ENCODE measurements around the gene HYKK. TPM values are rescaled to one million over a fixed set of nuclear protein-coding genes. Genes with fewer than 3 reads are reported as not detected.
"Not testable (repeated sequence)": the region's sequence is repeated elsewhere in the genome, so short reads cannot be mapped to it uniquely, and the experiment has no call there.

The HYKK gene
- total RNA-seq, 1 donor from 2014 or later = 1.3 TPM

DNA sequence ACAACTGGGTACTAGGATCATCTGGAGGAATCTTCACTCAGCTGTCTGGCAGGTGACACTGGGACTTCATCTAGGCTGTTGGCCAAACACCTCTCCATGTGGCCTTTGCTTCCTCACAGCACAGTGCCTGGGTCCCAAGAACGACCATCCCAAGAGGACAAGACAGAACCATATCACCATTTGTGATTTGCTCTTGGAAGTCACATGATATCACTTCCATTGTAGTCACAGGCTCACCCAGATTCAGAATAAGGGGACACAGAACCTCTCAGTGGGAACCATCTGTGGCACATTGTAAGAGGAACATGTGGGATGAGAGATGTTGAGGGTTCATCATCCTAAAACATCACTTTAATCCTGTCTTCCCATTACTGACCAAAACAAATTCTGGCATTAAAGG is 31.0 kb downstream of the HYKK start:
- Mint-ChIP-seq H3K4me1 (ENCODE audit: unreplicated experiment) (peaks cover 15% of the 10 kb centered on the region), H3K27me3 (ENCODE audit: unreplicated experiment) (no peaks in the 10 kb centered on the region), H3K4me3 (ENCODE audit: unreplicated experiment) (no peak overlapping the region), H3K27ac (ENCODE audit: unreplicated experiment) (no peak overlapping the region), H3K9me3 (ENCODE audit: unreplicated experiment) (no peaks in the 10 kb centered on the region), H3K36me3 (ENCODE audit: low read depth, unreplicated experiment) (peaks cover 3% of the 10 kb centered on the region)
- no peak for DNase-seq (ENCODE audit: low spot score)
- TF ChIP-seq, protein P1, sequence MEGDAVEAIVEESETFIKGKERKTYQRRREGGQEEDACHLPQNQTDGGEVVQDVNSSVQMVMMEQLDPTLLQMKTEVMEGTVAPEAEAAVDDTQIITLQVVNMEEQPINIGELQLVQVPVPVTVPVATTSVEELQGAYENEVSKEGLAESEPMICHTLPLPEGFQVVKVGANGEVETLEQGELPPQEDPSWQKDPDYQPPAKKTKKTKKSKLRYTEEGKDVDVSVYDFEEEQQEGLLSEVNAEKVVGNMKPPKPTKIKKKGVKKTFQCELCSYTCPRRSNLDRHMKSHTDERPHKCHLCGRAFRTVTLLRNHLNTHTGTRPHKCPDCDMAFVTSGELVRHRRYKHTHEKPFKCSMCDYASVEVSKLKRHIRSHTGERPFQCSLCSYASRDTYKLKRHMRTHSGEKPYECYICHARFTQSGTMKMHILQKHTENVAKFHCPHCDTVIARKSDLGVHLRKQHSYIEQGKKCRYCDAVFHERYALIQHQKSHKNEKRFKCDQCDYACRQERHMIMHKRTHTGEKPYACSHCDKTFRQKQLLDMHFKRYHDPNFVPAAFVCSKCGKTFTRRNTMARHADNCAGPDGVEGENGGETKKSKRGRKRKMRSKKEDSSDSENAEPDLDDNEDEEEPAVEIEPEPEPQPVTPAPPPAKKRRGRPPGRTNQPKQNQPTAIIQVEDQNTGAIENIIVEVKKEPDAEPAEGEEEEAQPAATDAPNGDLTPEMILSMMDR (IDR thresholded peaks at IDR 0.05; ENCODE audit: unreplicated experiment) = no peak

DNA sequence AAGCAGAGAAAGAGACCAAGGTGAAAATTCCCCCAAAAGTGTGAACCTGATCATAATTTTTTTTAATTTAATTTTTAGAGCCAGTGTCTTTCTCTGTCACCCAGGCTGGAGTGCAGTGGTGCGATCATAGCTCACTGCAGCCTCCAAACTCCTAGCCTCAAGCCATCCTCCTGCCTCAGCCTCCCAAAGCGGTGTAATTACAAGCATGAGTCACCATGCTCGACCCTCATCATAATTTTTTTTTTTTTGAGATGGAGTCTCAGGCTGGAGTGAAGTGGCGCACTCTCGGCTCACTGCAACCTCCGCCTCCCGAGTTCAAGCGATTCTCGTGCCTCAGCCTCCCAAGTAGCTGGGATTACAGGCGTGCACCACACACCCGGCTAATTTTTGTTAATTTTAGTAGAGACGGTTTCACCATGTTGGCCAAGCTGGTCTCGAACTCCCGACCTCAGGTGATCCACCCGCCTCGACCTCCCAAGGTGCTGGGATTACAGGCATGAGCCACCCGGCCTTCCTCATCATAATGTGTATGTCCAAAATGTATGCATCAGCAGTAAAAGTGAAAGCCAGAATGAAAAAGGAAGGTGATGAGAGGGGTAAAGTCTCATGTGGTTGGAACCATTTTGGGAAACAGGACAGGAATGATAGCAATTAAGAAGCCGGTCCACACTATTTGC is 32.2 kb downstream of the HYKK start:
- not testable (repeated sequence) for H3K27me3 Mint-ChIP-seq (ENCODE audit: unreplicated experiment); DNase-seq (ENCODE audit: low spot score); H3K9me3 Mint-ChIP-seq (ENCODE audit: unreplicated experiment); H3K36me3 Mint-ChIP-seq (ENCODE audit: low read depth, unreplicated experiment)
- Mint-ChIP-seq H3K27ac (ENCODE audit: unreplicated experiment) (peak overlapping the region; percentile 98), H3K4me3 (ENCODE audit: unreplicated experiment) (peak overlapping the region; percentile 99), H3K4me1 (ENCODE audit: unreplicated experiment) (peaks cover 15% of the 10 kb centered on the region)

DNA sequence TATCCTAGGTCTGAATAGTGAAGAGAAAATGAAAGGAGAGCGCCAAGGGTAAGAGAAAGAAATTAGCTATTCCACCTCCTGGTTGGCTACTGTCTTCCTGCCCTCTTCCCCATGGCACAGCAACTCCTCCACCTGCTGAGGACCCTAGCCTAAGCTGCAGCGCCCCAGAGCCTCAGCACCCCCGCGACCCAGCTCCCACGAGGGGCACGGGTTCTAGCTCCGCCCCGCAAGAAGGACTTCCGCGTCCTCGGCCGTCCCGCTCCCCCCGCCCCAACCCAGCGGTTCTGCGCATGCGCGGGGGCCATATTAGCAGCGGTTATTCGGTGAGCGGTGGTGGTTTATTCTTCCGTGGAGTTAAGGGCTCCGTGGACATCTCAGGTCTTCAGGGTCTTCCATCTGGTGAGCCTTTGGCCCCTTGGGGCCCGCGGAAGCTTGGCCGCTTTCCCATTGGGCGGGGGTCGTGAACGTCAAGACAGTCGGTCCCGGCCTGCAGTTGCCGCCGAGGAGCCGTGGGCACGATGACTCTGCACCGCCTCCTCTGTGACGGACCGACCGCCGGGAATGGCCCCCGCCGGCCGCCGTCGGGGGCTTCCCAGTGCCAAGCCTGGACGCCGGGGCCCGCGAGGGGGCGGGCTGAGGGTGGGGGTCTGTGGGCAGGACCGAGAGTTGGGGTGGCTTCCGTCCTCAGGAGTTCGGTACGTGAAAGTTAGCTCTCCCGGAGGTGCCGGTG is 32.9 kb downstream of the HYKK start, which contains the start of gene PSMA4:
Gene PSMA4, plus strand, starts transcription at position 304 of the 730 bp plus-strand sequence. CDS start 1,484 bp downstream, outside the sequence.
- H3K4me1 Mint-ChIP-seq (ENCODE audit: unreplicated experiment) = peaks cover 15% of the 10 kb centered on the region
- H3K4me3 Mint-ChIP-seq (ENCODE audit: unreplicated experiment) = peak within 1 kb of the TSS; percentile 99
- H3K9me3 Mint-ChIP-seq (ENCODE audit: unreplicated experiment) = no peaks in the 10 kb centered on the region
- DNase-seq (ENCODE audit: low spot score) = peak; percentile 93
- no peaks in the 10 kb centered on the region for H3K27me3 Mint-ChIP-seq (ENCODE audit: unreplicated experiment)
- peak within 1 kb of the TSS; percentile 98 for H3K27ac Mint-ChIP-seq (ENCODE audit: unreplicated experiment)
- peaks cover 6% of the 10 kb centered on the region for H3K36me3 Mint-ChIP-seq (ENCODE audit: low read depth, unreplicated experiment)
- TF ChIP-seq, protein P1 (IDR thresholded peaks at IDR 0.05; ENCODE audit: unreplicated experiment) = no peak

DNA sequence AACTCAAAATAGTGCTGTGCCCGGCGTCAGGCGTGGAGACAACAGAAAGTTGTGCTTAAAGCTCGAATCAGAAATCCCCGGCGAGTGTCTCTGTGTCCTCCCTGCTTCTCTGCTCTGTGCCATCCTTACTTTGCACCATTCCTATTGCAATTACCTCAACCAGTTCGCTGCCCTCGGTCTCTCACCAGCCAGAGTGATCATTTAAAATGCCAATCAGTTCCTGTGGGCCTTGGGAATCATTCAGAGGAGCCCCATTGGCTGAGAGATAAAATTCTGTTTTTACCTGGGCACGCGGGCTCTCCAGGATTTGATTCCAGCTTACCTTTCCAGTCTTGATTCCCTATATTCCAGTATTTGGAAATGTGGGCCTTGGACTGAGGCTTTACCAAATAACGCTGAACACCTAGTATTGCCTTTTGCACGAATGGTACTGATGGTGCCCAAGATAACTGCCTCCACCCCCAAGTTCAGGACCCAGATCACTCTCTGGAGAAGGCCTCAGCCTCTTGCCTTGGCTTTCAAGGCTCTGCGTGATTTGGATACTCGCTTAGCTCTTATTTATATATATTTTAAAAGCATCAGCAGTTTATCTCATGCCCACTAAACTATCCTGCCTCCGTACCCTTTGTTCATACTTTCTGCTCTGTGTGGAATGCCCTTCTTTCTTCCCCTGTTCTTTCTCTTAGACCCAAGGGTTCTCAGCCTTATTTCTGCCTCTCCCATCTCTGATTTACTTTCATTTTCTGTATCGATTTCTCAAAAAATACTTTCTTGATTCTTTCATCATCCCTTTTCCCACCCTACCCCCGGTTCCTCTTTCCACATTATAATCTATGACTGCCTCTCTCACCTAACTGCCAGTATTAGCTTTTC is 33.7 kb downstream of the HYKK start:
- no peak for DNase-seq (ENCODE audit: low spot score)
- Mint-ChIP-seq H3K4me1 (ENCODE audit: unreplicated experiment) (peaks cover 15% of the 10 kb centered on the region), H3K27me3 (ENCODE audit: unreplicated experiment) (no peaks in the 10 kb centered on the region), H3K36me3 (ENCODE audit: low read depth, unreplicated experiment) (peaks cover 10% of the 10 kb centered on the region), H3K4me3 (ENCODE audit: unreplicated experiment) (peak overlapping the region; percentile 99), H3K27ac (ENCODE audit: unreplicated experiment) (peak overlapping the region; percentile 98), H3K9me3 (ENCODE audit: unreplicated experiment) (no peaks in the 10 kb centered on the region)
- TF ChIP-seq, protein P1 (IDR thresholded peaks at IDR 0.05; ENCODE audit: unreplicated experiment) = no peak

DNA sequence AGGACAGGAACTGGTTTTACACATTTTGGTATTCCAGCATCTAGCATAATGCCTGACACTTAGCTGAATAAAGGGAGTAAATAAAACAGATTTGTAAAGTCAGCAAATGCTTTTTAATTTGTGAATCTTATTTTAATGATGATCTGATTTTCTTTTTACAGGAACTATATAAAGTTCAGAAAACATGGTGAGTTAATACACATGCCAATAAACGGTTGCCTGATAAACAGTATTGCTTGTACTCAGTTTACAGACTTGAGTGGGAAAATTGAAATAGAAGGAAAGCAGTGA is 34.3 kb downstream of the HYKK start:
- Mint-ChIP-seq H3K27me3 (ENCODE audit: unreplicated experiment) (no peaks in the 10 kb centered on the region), H3K4me1 (ENCODE audit: unreplicated experiment) (peaks cover 15% of the 10 kb centered on the region)

More for the DNA sequence above, 34.3 kb downstream of the HYKK start:
- TF ChIP-seq, protein P1 (IDR thresholded peaks at IDR 0.05; ENCODE audit: unreplicated experiment) = no peak
- Mint-ChIP-seq H3K4me3 (ENCODE audit: unreplicated experiment) (peak overlapping the region; percentile 99), H3K36me3 (ENCODE audit: low read depth, unreplicated experiment) (peaks cover 10% of the 10 kb centered on the region), H3K9me3 (ENCODE audit: unreplicated experiment) (no peaks in the 10 kb centered on the region), H3K27ac (ENCODE audit: unreplicated experiment) (peak overlapping the region; percentile 98)
- no peak for DNase-seq (ENCODE audit: low spot score)

All from endothelial cell (in vitro differentiated cells).